RWPE2 (cell line): ENCODE results near the gene FBN3.

Experiments
- ATAC-seq: fragments of 200-7000 bp; cut with Tn5 transposase; 3 replicates; pipeline ENCODE4 v1.9.1; 2021; ENCODE audit warnings: low read depth
- DNase-seq: peaks from one replicate; pipeline ENCODE4 v3.0.0-alpha.2; 2020; ENCODE audit warnings: low spot score
- H3K27ac ChIP-seq: fragments of 450-650 bp; 2 replicates; pipeline ENCODE4 v1.5.1; 2017; ENCODE audit warnings: mild to moderate bottlenecking; ENCODE audit not compliant: poor library complexity, severe bottlenecking
- H3K27me3 ChIP-seq: fragments of 250-450 bp; sonication (Bioruptor Pico); 2 replicates; pipeline ENCODE4 v1.5.1; 2021; ENCODE audit warnings: mild to moderate bottlenecking, moderate library complexity; ENCODE audit not compliant: insufficient read depth, poor library complexity, severe bottlenecking
- H3K36me3 ChIP-seq: fragments of 250-450 bp; sonication (Bioruptor Pico); 2 replicates; pipeline ENCODE4 v1.5.1; 2020; ENCODE audit warnings: low read depth, mild to moderate bottlenecking, moderate library complexity
- H3K4me1 ChIP-seq: fragments of 250-450 bp; sonication (Bioruptor Pico); 2 replicates; pipeline ENCODE4 v1.5.1; 2021; ENCODE audit warnings: mild to moderate bottlenecking, moderate library complexity; ENCODE audit not compliant: insufficient read depth, poor library complexity, severe bottlenecking
- H3K4me3 ChIP-seq: fragments of 250-450 bp; sonication (Bioruptor Pico); 2 replicates; pipeline ENCODE4 v1.5.1; 2021; ENCODE audit warnings: mild to moderate bottlenecking, moderate library complexity; ENCODE audit not compliant: severe bottlenecking
- H3K9me3 ChIP-seq: fragments of 250-450 bp; sonication (Bioruptor Pico); 2 replicates; pipeline ENCODE4 v1.5.1; 2021; ENCODE audit warnings: mild to moderate bottlenecking, moderate library complexity; ENCODE audit not compliant: severe bottlenecking
- CTCF ChIP-seq: fragments of 450-650 bp; IDR thresholded peaks from one replicate; pipeline ENCODE4 v1.5.1; 2017; ENCODE audit warnings: mild to moderate bottlenecking, moderate library complexity; ENCODE audit not compliant: poor library complexity, severe bottlenecking

FBN3 gene

GRCh38 chr19:8074501-8074900 lies 74.9 kb downstream of the FBN3 start:
- H3K4me1 ChIP-seq: no peaks in the 10 kb centered on the region

GRCh38 chr19:8071912-8072311 lies 77.5 kb downstream of the FBN3 start:
- ATAC-seq (no peak), DNase-seq (no peak)
- Histone ChIP-seq H3K27me3 (no peaks in the 10 kb centered on the region), H3K27ac (no peak overlapping the region), H3K36me3 (no peaks in the 10 kb centered on the region), H3K4me3 (no peak overlapping the region), H3K9me3 (peaks cover 2% of the 10 kb centered on the region), H3K4me1 (no peaks in the 10 kb centered on the region)
- no peak for TF ChIP-seq CTCF

More at GRCh38 chr19:8074501-8074900, 74.9 kb downstream of the FBN3 start:
- no peak for ATAC-seq
- no peak for TF ChIP-seq CTCF
- no peak for DNase-seq
- Histone ChIP-seq H3K4me3 (no peak overlapping the region), H3K27ac (no peak overlapping the region), H3K36me3 (no peaks in the 10 kb centered on the region), H3K27me3 (no peaks in the 10 kb centered on the region), H3K9me3 (peaks cover under 1% of the 10 kb centered on the region)

GRCh38 chr19:8069096-8069973 lies 80.1 kb downstream of the FBN3 start:
- TF ChIP-seq CTCF: peak; percentile 28
- no peaks in the 10 kb centered on the region for H3K4me1 ChIP-seq
- no peak for DNase-seq

GRCh38 chr19:8065875-8066261 lies 83.5 kb downstream of the FBN3 start:
- H3K27me3 ChIP-seq: no peaks in the 10 kb centered on the region
- no peak for ATAC-seq
- no peak for TF ChIP-seq CTCF

More at GRCh38 chr19:8069096-8069973, 80.1 kb downstream of the FBN3 start:
- ATAC-seq: no peak
- Histone ChIP-seq H3K27ac (no peak overlapping the region), H3K4me3 (no peak overlapping the region), H3K9me3 (peaks cover 2% of the 10 kb centered on the region), H3K36me3 (no peaks in the 10 kb centered on the region), H3K27me3 (no peaks in the 10 kb centered on the region)

More at GRCh38 chr19:8065875-8066261, 83.5 kb downstream of the FBN3 start:
- Histone ChIP-seq H3K27ac (no peak overlapping the region), H3K4me1 (no peaks in the 10 kb centered on the region), H3K4me3 (no peak overlapping the region), H3K9me3 (peaks cover 2% of the 10 kb centered on the region), H3K36me3 (no peaks in the 10 kb centered on the region)
- no peak for DNase-seq
